HCT116 (cell line): ENCODE data around the gene ZNF862.

Experiments used
- ELF1 ChIP-seq: IDR thresholded peaks from 2 replicates; pipeline ENCODE4 v1.6.1; 2012; ENCODE audit warnings: low read depth, borderline replicate concordance
- EZH2 ChIP-seq: fragments of 200-600 bp; sonication (generic); IDR thresholded peaks from 2 replicates; pipeline ENCODE4 v1.6.1; 2017; ENCODE audit warnings: antibody characterized with exemption, mixed run types
- EZH2phosphoT487 ChIP-seq: fragments of 200-600 bp; IDR thresholded peaks from 2 replicates; pipeline ENCODE4 v1.6.1; 2018; ENCODE audit warnings: antibody characterized with exemption, borderline replicate concordance
- POLR2A ChIP-seq: IDR thresholded peaks from 2 replicates; pipeline ENCODE4 v1.7.0; 2011; ENCODE audit warnings: borderline replicate concordance; ENCODE audit not compliant: insufficient read depth, insufficient read length; ENCODE audit errors: extremely low read depth
- POLR2AphosphoS5 ChIP-seq: IDR thresholded peaks from 2 replicates; pipeline ENCODE4 v1.6.1; 2011; ENCODE audit warnings: mild to moderate bottlenecking, low read depth, low read length, moderate library complexity
- RAD21 ChIP-seq: IDR thresholded peaks from 2 replicates; pipeline ENCODE4 v1.6.1; 2012; ENCODE audit warnings: low read depth, mild to moderate bottlenecking
- REST ChIP-seq: IDR thresholded peaks from 2 replicates; pipeline ENCODE4 v1.6.1; 2012; ENCODE audit warnings: low read depth
- SIN3A ChIP-seq: IDR thresholded peaks from 2 replicates; pipeline ENCODE4 v1.6.1; 2012; ENCODE audit warnings: low read depth
- SRF ChIP-seq: IDR thresholded peaks from 2 replicates; pipeline ENCODE4 v1.6.1; 2012; ENCODE audit warnings: low read depth
- ZFX ChIP-seq: fragments of 450-650 bp; IDR thresholded peaks from 2 replicates; pipeline ENCODE4 v1.6.1; 2017
- ZNF274 ChIP-seq: fragments of 200-500 bp; sonication (Bioruptor generic); IDR thresholded peaks from 2 replicates; pipeline ENCODE4 v1.6.1; 2014; ENCODE audit warnings: mild to moderate bottlenecking, low read depth, low read length, inconsistent platforms
- TF ChIP-seq, protein P1 (sequence below), 3 experiments: fragments of 200-600 bp in 1 of 3; sonication (generic) in 1 of 3; IDR thresholded peaks in 2 of 3; conservative IDR thresholded peaks in 1 of 3; 2 replicates each; pipeline ENCODE4 v1.5.1; 2012 to 2017; ENCODE audit warnings: low read depth in 2 of 3, low read length in 2 of 3, antibody characterized with exemption in 1 of 3, borderline replicate concordance in 1 of 3, control low read depth in 1 of 3, mild to moderate bottlenecking in 1 of 3, mixed read lengths in 1 of 3, mixed run types in 1 of 3, moderate library complexity in 1 of 3; ENCODE audit not compliant: insufficient read depth in 1 of 3
- TF ChIP-seq, protein P2 (sequence below): IDR thresholded peaks from 2 replicates; pipeline ENCODE4 v1.6.1; 2012

GRCh38 chr7:149832332-149833041 is 5.7 kb upstream of the ZNF862 start:
- TF ChIP-seq EZH2phosphoT487: no peak
- TF ChIP-seq, protein P1, sequence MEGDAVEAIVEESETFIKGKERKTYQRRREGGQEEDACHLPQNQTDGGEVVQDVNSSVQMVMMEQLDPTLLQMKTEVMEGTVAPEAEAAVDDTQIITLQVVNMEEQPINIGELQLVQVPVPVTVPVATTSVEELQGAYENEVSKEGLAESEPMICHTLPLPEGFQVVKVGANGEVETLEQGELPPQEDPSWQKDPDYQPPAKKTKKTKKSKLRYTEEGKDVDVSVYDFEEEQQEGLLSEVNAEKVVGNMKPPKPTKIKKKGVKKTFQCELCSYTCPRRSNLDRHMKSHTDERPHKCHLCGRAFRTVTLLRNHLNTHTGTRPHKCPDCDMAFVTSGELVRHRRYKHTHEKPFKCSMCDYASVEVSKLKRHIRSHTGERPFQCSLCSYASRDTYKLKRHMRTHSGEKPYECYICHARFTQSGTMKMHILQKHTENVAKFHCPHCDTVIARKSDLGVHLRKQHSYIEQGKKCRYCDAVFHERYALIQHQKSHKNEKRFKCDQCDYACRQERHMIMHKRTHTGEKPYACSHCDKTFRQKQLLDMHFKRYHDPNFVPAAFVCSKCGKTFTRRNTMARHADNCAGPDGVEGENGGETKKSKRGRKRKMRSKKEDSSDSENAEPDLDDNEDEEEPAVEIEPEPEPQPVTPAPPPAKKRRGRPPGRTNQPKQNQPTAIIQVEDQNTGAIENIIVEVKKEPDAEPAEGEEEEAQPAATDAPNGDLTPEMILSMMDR (IDR thresholded peaks at IDR 0.05 in 2 of 3, conservative IDR thresholded peaks at IDR 0.05 in 1 of 3; ENCODE audit: borderline replicate concordance in 1 of 3, insufficient read depth in 1 of 3, low read depth in 2 of 3, low read length in 2 of 3): peak in 2 of 3 experiments; percentile 23 to 33; a peak in 3 of 6 replicates
- TF ChIP-seq RAD21: no peak
- TF ChIP-seq POLR2AphosphoS5: no peak
- no peak for TF ChIP-seq ZNF274
- no peak for TF ChIP-seq SRF
- no peak for TF ChIP-seq REST
- TF ChIP-seq EZH2: no peak
- TF ChIP-seq ZFX: no peak
- TF ChIP-seq POLR2A: no peak
- no peak for TF ChIP-seq SIN3A
- no peak for TF ChIP-seq ELF1
- TF ChIP-seq, protein P2, sequence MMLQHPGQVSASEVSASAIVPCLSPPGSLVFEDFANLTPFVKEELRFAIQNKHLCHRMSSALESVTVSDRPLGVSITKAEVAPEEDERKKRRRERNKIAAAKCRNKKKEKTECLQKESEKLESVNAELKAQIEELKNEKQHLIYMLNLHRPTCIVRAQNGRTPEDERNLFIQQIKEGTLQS: no peak
